ENCODE measurements around the gene ZP2.

The ZP2 gene

DNA sequence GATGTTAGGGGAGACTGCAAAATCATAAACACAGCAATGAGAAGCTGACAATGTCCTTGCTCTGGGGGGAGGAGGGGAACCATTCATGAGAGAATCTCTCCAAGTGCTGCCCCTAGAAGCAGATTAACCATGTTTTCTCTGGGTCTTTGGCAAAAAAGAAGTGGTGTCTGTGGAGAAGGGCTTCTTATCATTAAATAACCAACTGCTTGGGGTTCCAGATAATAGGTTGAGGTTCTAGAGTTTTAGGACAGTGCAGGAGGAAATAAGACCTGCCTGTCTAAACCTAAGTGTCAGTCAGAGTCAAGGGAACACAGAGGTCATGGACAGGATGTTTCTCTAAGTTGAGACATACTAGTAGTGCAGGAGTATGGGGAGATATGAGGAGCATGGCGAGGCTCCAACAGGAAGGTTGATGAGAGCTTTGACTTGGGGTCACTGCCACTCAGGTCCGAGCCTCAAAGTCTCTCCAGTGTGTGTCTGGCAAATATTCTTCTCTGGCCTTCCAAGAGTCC is 17.0 kb upstream of the ZP2 start:
- TF ChIP-seq CTCF (IDR thresholded peaks at IDR 0.05; ENCODE audit: low read depth, low read length, missing control alignments): no peak
- no peak for DNase-seq (ENCODE audit: extremely low read depth, low read depth)
- H3K4me3 ChIP-seq (replicated peaks; ENCODE audit: low read depth, low read length): no peak overlapping the region

- no peak for TF ChIP-seq CTCF (IDR thresholded peaks at IDR 0.05; ENCODE audit: low read depth, low read length, missing control alignments)
- DNase-seq (ENCODE audit: extremely low read depth, low read depth): no peak
- no peak overlapping the region for H3K4me3 ChIP-seq (replicated peaks; ENCODE audit: low read depth, low read length)
Observed at GRCh38 chr16:21227866-21228265, 16.5 kb upstream of the ZP2 start.

GRCh38 chr16:21226749-21227148 is 15.4 kb upstream of the ZP2 start:
- no peak overlapping the region for H3K4me3 ChIP-seq (replicated peaks; ENCODE audit: low read depth, low read length)
- no peak for TF ChIP-seq CTCF (IDR thresholded peaks at IDR 0.05; ENCODE audit: low read depth, low read length, missing control alignments)
- DNase-seq (ENCODE audit: extremely low read depth, low read depth): no peak

- no peak for TF ChIP-seq CTCF (IDR thresholded peaks at IDR 0.05; ENCODE audit: low read depth, low read length, missing control alignments)
- H3K4me3 ChIP-seq (replicated peaks; ENCODE audit: low read depth, low read length): no peak overlapping the region
- no peak for DNase-seq (ENCODE audit: extremely low read depth, low read depth)
Observed at GRCh38 chr16:21224800-21225199, 13.4 kb upstream of the ZP2 start.

GRCh38 chr16:21223787-21224186 is 12.4 kb upstream of the ZP2 start:
- TF ChIP-seq CTCF (IDR thresholded peaks at IDR 0.05; ENCODE audit: low read depth, low read length, missing control alignments): no peak

DNA sequence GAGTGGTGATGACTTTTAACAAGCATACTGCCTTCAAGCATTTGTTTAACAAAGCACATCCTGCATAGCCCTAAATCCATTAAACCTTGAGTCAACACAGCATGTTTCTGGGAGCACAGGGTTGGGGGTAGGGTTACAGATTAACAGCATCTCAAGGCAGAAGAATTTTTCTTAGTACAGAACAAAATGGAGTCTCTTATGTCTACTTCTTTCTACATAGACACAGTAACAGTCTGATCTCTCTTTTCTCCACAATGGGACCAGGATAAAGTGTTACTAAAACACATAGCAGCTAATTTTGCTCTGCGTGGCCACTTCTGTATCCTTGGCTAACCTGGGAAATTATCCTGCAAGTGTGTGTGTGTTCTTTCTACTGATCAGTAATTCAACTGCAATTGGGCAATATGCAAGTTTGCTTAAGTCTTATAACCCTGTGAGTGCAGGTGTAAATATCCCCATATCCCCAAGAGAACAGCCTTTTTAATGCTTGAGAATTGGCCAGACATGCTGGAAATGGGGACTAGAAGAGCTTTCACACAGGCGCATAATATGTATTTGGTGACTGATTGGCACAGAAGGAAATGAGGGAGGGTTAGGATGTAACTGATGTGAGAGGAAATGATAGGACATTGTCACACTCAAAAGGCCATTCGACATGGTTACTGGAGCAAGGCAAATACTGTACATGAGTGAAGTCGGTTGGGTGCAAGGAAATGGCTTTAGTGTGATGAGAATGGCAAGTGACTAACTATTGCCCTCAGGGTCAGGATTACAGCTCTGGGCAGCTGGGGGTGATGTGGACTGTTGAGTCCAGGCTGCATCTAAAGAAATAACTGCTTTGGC is 11.3 kb upstream of the ZP2 start:
- no peak for DNase-seq (ENCODE audit: extremely low read depth, low read depth)
- TF ChIP-seq CTCF (IDR thresholded peaks at IDR 0.05; ENCODE audit: low read depth, low read length, missing control alignments): no peak
- no peak overlapping the region for H3K4me3 ChIP-seq (replicated peaks; ENCODE audit: low read depth, low read length)

More at GRCh38 chr16:21223787-21224186, 12.4 kb upstream of the ZP2 start:
- no peak for DNase-seq (ENCODE audit: extremely low read depth, low read depth)
- H3K4me3 ChIP-seq (replicated peaks; ENCODE audit: low read depth, low read length): no peak overlapping the region
